ENCODE measurements around the gene TIMMDC1.
A peak's percentile ranks its signal among the peaks of the same experiment; 100 is the strongest.

The TIMMDC1 gene

GRCh38 chr3:119498186-119499011, at the start of gene TIMMDC1:
TIMMDC1 (plus strand) TSS chr3:119498547; CDS start chr3:119498734, 187 bp downstream.
- Histone ChIP-seq H3K4me1 (ENCODE audit: control insufficient read depth in 1 of 2, insufficient read depth in 1 of 2, low read depth in 1 of 2, low read length in 1 of 2) (peaks cover 15 to 17% of the 10 kb centered on the region in 2 experiments), H3K9me3 (no peaks in the 10 kb centered on the region), H3K27me3 (no peaks in the 10 kb centered on the region), H3K27ac (peak within 1 kb of the TSS; percentile 87), H3K4me3 (ENCODE audit: low read depth in 1 of 2, low read length in 1 of 2) (peak within 1 kb of the TSS; percentile 71 to 99), H3K36me3 (no peaks in the 10 kb centered on the region)
- TF ChIP-seq CTCF (IDR thresholded peaks at IDR 0.05), result peak; percentile 12

GRCh38 chr3:119453822-119454221, 44.5 kb upstream of the TIMMDC1 start:
- Histone ChIP-seq H3K4me3 (ENCODE audit: low read depth in 1 of 2, low read length in 1 of 2) (no peak overlapping the region), H3K4me1 (ENCODE audit: control insufficient read depth in 1 of 2, insufficient read depth in 1 of 2, low read depth in 1 of 2, low read length in 1 of 2) (peaks cover 0 to 3% of the 10 kb centered on the region in 2 experiments), H3K36me3 (peaks cover 86% of the 10 kb centered on the region), H3K27ac (no peak overlapping the region), H3K27me3 (no peaks in the 10 kb centered on the region), H3K9me3 (no peaks in the 10 kb centered on the region)
- no peak for TF ChIP-seq CTCF (IDR thresholded peaks at IDR 0.05)

- H3K27me3 ChIP-seq, result no peaks in the 10 kb centered on the region
- no peak for TF ChIP-seq CTCF (IDR thresholded peaks at IDR 0.05)
- no peak overlapping the region for H3K27ac ChIP-seq
- H3K4me3 ChIP-seq (ENCODE audit: low read depth in 1 of 2, low read length in 1 of 2), result no peak overlapping the region
- H3K4me1 ChIP-seq (ENCODE audit: control insufficient read depth in 1 of 2, insufficient read depth in 1 of 2, low read depth in 1 of 2, low read length in 1 of 2), result peaks cover 7 to 9% of the 10 kb centered on the region in 2 experiments
- H3K36me3 ChIP-seq, result peaks cover 67% of the 10 kb centered on the region
- no peaks in the 10 kb centered on the region for H3K9me3 ChIP-seq
Observed at GRCh38 chr3:119456469-119456868, 41.9 kb upstream of the TIMMDC1 start.

- TF ChIP-seq CTCF (IDR thresholded peaks at IDR 0.05), result no peak
- H3K36me3 ChIP-seq, result peaks cover 61% of the 10 kb centered on the region
- H3K9me3 ChIP-seq, result no peaks in the 10 kb centered on the region
- no peaks in the 10 kb centered on the region for H3K27me3 ChIP-seq
- peaks cover 11 to 12% of the 10 kb centered on the region in 2 experiments for H3K4me1 ChIP-seq (ENCODE audit: control insufficient read depth in 1 of 2, insufficient read depth in 1 of 2, low read depth in 1 of 2, low read length in 1 of 2)
- no peak overlapping the region for H3K4me3 ChIP-seq (ENCODE audit: low read depth in 1 of 2, low read length in 1 of 2)
- H3K27ac ChIP-seq, result no peak overlapping the region
Observed at GRCh38 chr3:119457246-119457645, 41.1 kb upstream of the TIMMDC1 start.

GRCh38 chr3:119463171-119464169, 34.9 kb upstream of the TIMMDC1 start, which contains the start of gene TMEM39A:
TMEM39A (minus strand) TSS chr3:119463615; CDS start chr3:119462074, 1,541 bp downstream.
- Histone ChIP-seq H3K27me3 (no peaks in the 10 kb centered on the region), H3K4me1 (ENCODE audit: control insufficient read depth in 1 of 2, insufficient read depth in 1 of 2, low read depth in 1 of 2, low read length in 1 of 2) (peaks cover 31 to 36% of the 10 kb centered on the region in 2 experiments), H3K27ac (peak within 1 kb of the TSS; percentile 87), H3K36me3 (peaks cover 8% of the 10 kb centered on the region), H3K9me3 (no peaks in the 10 kb centered on the region), H3K4me3 (ENCODE audit: low read depth in 1 of 2, low read length in 1 of 2) (peak within 1 kb of the TSS; percentile 80 to 88)
- TF ChIP-seq CTCF (IDR thresholded peaks at IDR 0.05), result peak; percentile 66
